PFSK-1 (cell line): ENCODE results near the gene RAMP2.

Experiments used
- POLR2AphosphoS5 ChIP-seq: IDR thresholded peaks from 2 replicates; pipeline ENCODE4 v1.6.1; 2012; ENCODE audit warnings: low read depth, mild to moderate bottlenecking, control low read depth, low read length, moderate library complexity
- TAF1 ChIP-seq: IDR thresholded peaks from 2 replicates; pipeline ENCODE4 v1.6.1; 2012; ENCODE audit warnings: low read length, control low read depth, borderline replicate concordance; ENCODE audit not compliant: insufficient read depth
- TF ChIP-seq, protein P1 (sequence below), 2 experiments: IDR thresholded peaks; 2 replicates each; pipeline versions ENCODE4 v1.6.1 to v1.8.0; 2011 to 2012; ENCODE audit warnings: low read depth in 2 of 2, low read length in 2 of 2, control low read depth in 1 of 2, inconsistent platforms in 1 of 2, mild to moderate bottlenecking in 1 of 2, moderate library complexity in 1 of 2; ENCODE audit not compliant: insufficient read depth in 1 of 2

DNA sequence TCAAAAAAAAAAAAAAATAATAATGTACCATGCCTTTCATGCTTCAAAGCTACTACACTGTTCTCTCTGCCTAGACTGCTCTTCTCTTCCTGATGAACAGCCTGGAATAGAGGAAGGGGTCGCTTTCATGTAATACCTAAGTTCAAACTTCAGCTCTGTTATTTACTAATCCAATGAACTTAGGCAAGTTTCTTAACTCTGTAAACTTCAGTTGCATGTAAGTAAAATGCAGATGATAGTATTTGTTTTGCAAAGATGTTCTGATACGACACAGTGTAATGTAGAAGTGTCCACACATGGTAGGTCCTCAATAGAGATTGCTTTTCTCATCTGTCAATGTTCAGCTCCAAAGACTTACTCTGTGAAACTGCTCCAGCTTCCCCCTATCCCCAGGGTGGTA lies 30.9 kb downstream of the RAMP2 start:
- TF ChIP-seq POLR2AphosphoS5 (no peak), TAF1 (no peak)
- TF ChIP-seq, protein P1, sequence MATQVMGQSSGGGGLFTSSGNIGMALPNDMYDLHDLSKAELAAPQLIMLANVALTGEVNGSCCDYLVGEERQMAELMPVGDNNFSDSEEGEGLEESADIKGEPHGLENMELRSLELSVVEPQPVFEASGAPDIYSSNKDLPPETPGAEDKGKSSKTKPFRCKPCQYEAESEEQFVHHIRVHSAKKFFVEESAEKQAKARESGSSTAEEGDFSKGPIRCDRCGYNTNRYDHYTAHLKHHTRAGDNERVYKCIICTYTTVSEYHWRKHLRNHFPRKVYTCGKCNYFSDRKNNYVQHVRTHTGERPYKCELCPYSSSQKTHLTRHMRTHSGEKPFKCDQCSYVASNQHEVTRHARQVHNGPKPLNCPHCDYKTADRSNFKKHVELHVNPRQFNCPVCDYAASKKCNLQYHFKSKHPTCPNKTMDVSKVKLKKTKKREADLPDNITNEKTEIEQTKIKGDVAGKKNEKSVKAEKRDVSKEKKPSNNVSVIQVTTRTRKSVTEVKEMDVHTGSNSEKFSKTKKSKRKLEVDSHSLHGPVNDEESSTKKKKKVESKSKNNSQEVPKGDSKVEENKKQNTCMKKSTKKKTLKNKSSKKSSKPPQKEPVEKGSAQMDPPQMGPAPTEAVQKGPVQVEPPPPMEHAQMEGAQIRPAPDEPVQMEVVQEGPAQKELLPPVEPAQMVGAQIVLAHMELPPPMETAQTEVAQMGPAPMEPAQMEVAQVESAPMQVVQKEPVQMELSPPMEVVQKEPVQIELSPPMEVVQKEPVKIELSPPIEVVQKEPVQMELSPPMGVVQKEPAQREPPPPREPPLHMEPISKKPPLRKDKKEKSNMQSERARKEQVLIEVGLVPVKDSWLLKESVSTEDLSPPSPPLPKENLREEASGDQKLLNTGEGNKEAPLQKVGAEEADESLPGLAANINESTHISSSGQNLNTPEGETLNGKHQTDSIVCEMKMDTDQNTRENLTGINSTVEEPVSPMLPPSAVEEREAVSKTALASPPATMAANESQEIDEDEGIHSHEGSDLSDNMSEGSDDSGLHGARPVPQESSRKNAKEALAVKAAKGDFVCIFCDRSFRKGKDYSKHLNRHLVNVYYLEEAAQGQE (IDR thresholded peaks at IDR 0.05; ENCODE audit: insufficient read depth in 1 of 2, low read depth in 2 of 2, low read length in 2 of 2) = no peak
